GM12892 (cell line): ENCODE results near the gene NFIC.

Experiments
- POLR2A ChIP-seq: IDR thresholded peaks from 2 replicates; pipeline ENCODE4 v1.6.1; 2011; ENCODE audit warnings: low read depth, low read length, control low read depth
- POLR2AphosphoS5 ChIP-seq: IDR thresholded peaks from 2 replicates; pipeline ENCODE4 v1.6.1; 2011; ENCODE audit warnings: low read depth, low read length, control low read depth

GRCh38 chr19:3405261-3405653 lies 38.9 kb downstream of the NFIC start:
- TF ChIP-seq POLR2A: no peak
- no peak for TF ChIP-seq POLR2AphosphoS5
